Measurements from ENCODE around the gene ISG20.

- no peak for TF ChIP-seq CTCF (conservative IDR thresholded peaks at IDR 0.05; ENCODE audit: low read length)
- no peak for TF ChIP-seq EZH2phosphoT487 (IDR thresholded peaks at IDR 0.05; ENCODE audit: borderline replicate concordance, low read depth, low read length)
Observed at GRCh38 chr15:88617031-88617722, 21.6 kb upstream of the ISG20 start.
